AG09319 (cell line): ENCODE measurements around the gene MYO1D.

Experiments used
- DNase-seq: peaks from one replicate; pipeline ENCODE4 v3.0.0-alpha.2; 2010; ENCODE audit warnings: low read depth; ENCODE audit errors: extremely low read depth
- TF ChIP-seq, protein P1 (sequence below): IDR thresholded peaks from 2 replicates; pipeline ENCODE4 v1.5.1; 2011; ENCODE audit warnings: low read depth, mild to moderate bottlenecking, inconsistent platforms, low read length, moderate library complexity

Gene MYO1D

GRCh38 chr17:32608267-32608666, 268.7 kb downstream of the MYO1D start:
- DNase-seq: no peak
- TF ChIP-seq, protein P1, sequence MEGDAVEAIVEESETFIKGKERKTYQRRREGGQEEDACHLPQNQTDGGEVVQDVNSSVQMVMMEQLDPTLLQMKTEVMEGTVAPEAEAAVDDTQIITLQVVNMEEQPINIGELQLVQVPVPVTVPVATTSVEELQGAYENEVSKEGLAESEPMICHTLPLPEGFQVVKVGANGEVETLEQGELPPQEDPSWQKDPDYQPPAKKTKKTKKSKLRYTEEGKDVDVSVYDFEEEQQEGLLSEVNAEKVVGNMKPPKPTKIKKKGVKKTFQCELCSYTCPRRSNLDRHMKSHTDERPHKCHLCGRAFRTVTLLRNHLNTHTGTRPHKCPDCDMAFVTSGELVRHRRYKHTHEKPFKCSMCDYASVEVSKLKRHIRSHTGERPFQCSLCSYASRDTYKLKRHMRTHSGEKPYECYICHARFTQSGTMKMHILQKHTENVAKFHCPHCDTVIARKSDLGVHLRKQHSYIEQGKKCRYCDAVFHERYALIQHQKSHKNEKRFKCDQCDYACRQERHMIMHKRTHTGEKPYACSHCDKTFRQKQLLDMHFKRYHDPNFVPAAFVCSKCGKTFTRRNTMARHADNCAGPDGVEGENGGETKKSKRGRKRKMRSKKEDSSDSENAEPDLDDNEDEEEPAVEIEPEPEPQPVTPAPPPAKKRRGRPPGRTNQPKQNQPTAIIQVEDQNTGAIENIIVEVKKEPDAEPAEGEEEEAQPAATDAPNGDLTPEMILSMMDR: no peak

DNA sequence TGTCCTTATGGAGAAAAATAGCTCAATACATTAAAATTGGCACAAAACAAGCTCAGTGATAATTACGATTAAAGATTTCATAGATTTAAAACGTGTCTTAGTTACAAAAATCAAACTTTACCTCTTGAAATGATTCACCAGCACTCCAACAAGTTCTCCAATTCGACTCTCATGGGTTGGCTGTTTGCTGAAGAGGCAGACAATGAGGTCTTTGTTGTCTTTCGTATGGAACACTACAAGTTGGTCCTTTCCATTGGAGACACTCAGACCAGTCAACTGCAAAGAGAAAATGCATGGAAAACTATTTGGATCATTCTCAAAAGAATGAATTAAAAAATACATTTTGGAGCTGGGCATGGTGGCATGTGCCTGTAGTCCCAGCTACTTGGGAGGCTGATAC, 272.0 kb downstream of the MYO1D start:
- no peak for DNase-seq
- TF ChIP-seq, protein P1: no peak

DNA sequence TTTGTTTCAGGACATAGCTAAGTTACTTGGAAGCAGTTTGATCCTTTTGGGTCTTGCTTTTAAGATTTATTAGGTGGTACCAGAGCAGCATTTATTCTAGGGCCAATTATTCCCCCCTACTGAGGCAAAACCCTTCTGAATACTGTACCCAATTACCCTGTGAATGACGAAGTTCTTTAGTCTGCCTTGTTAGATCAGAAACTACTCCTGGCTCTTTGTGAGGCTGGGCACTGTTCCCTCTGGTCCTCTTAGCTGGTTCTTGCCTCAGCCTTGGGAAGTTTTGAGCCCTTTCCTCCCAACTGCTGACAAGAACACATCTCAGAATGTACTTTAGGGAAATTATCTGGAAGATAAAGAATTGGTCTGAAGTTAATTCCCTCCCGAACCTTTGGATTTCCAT, 274.5 kb downstream of the MYO1D start:
- TF ChIP-seq, protein P1: no peak
- DNase-seq: no peak

DNA sequence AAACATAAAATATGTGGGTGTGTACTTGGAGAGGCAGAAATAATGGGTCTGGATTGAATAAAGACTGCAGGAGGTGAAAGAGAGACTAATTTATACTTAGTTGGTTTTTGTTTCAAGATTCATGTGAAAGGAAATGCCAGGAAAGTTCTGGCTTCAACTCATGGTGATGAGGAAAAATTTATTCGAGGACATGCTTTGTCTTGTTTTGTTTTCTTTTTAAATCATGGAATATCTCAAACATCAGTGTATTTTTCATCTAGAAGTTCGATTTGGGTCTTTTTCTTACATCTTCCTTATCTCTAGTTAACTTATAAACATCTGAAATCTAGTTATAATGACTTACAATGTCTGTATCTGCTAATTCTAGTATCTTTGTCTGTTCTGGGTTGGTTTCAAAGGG, 275.1 kb downstream of the MYO1D start:
- no peak for DNase-seq
- TF ChIP-seq, protein P1: no peak

DNA sequence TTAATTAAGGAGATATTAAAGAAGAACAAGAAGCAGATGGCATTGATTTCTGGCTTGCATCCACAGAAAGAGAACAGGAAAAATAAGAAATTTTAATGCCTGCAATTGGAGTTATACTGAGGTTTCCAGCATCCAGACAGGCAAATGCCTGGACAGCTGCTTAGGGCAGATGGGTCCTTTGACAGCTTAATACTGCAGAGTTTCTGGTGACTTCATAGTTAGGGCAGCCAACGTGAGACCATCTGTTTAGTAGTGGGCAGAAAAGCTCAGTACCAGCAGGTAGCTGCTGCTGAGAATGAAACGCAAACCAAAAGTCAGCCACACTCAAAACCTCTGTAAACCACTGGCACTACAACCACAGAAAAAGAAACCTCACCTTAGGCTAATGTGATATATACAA, 280.3 kb downstream of the MYO1D start:
- TF ChIP-seq, protein P1: no peak
- no peak for DNase-seq

- no peak for DNase-seq
- TF ChIP-seq, protein P1: no peak
These were observed 280.7 kb downstream of the MYO1D start for GRCh38 chr17:32596206-32596605.

GRCh38 chr17:32593003-32593402, 283.9 kb downstream of the MYO1D start:
- DNase-seq: no peak
- TF ChIP-seq, protein P1: no peak
